Adipose tissue (tissue), 3 donors: ENCODE results near the gene LARP1B. TPM values are rescaled to one million over a fixed set of nuclear protein-coding genes. Genes with fewer than 3 reads are reported as not detected.
"Not testable (repeated sequence)": the region's sequence is repeated elsewhere in the genome, so short reads cannot be mapped to it uniquely, and the experiment has no call there.

ENCODE experiments used
- H3K27ac ChIP-seq: one replicate; pipeline ENCODE4 v1.5.1; 2013; ENCODE audit warnings: low read depth, low read length
- WGBS, 3 donors: extraction: QIAGEN DNeasy Blood & Tissue Kit; methylation state at CpG; one replicate each; pipeline ENCODE4 v1.1.7; 2013; 5-methylcytosine and 5-hydroxymethylcytosine counted together
- polyA plus RNA-seq, 3 donors: library from polyadenylated mRNA; stranded (reverse); fragments of 200-250 nt; gene quantifications; one replicate each; pipeline ENCODE4 v1.2.3, GENCODE V29; 2013
- donor health status: healthy with polysubstance abuse.
- donor health status: Bipolar disorder and iron deficiency.
- donor health status: healthy.

LARP1B gene
- polyA plus RNA-seq, 3 donors: 9.7 to 16.5 (median 10.6) TPM

- 99 to 100% (median 100%) methylated on average over 2 of the region's 2 CpGs for WGBS, 3 donors
- H3K27ac ChIP-seq: no peak overlapping the region
These were observed 125.5 kb downstream of the LARP1B start for GRCh38 chr4:128186623-128187022.

GRCh38 chr4:128191115-128191781, 130.1 kb downstream of the LARP1B start:
- no peak overlapping the region for H3K27ac ChIP-seq
- 11 to 13% (median 11%) methylated on average over 5 of the region's 5 CpGs for WGBS, 3 donors

GRCh38 chr4:128220286-128221235, 159.4 kb downstream of the LARP1B start:
- WGBS, 3 donors: 41 to 53% (median 52%) methylated on average over 8 of the region's 8 CpGs
- no peak overlapping the region for H3K27ac ChIP-seq

GRCh38 chr4:128221586-128221985, 160.5 kb downstream of the LARP1B start:
- H3K27ac ChIP-seq: no peak overlapping the region

- no peak overlapping the region for H3K27ac ChIP-seq
- 68 to 78% (median 74%) methylated on average over 2 of the region's 2 CpGs for WGBS, 3 donors
These were observed 164.0 kb downstream of the LARP1B start for GRCh38 chr4:128225148-128225547.

- WGBS, 3 donors: 57 to 75% (median 71%) methylated on average over 2 of the region's 2 CpGs
- H3K27ac ChIP-seq: no peak overlapping the region
These were observed 167.0 kb downstream of the LARP1B start for GRCh38 chr4:128227991-128228571.

GRCh38 chr4:128228845-128229795, 168.0 kb downstream of the LARP1B start:
- no peak overlapping the region for H3K27ac ChIP-seq
- WGBS, 3 donors: 64 to 72% (median 70%) methylated on average over 6 of the region's 6 CpGs

- 85 to 90% (median 87%) methylated on average over 3 of the region's 3 CpGs for WGBS, 3 donors
These were observed 171.6 kb downstream of the LARP1B start for GRCh38 chr4:128232719-128233118.

GRCh38 chr4:128234836-128235235, 173.7 kb downstream of the LARP1B start:
- WGBS, 3 donors: 87 to 95% (median 93%) methylated on average over 3 of the region's 3 CpGs
- H3K27ac ChIP-seq: no peak overlapping the region

More at GRCh38 chr4:128232719-128233118, 171.6 kb downstream of the LARP1B start:
- H3K27ac ChIP-seq: no peak overlapping the region

GRCh38 chr4:128241019-128241418, 179.9 kb downstream of the LARP1B start:
- H3K27ac ChIP-seq: no peak overlapping the region
- 88 to 93% (median 93%) methylated on average over 3 of the region's 3 CpGs for WGBS, 3 donors

GRCh38 chr4:128241425-128241913, 180.4 kb downstream of the LARP1B start:
- WGBS, 3 donors: 57 to 63% (median 58%) methylated on average over 3 of the region's 3 CpGs
- no peak overlapping the region for H3K27ac ChIP-seq

GRCh38 chr4:128241981-128242380, 180.9 kb downstream of the LARP1B start:
- H3K27ac ChIP-seq: no peak overlapping the region
- 83 to 90% (median 88%) methylated on average over 3 of the region's 3 CpGs for WGBS, 3 donors

- no peak overlapping the region for H3K27ac ChIP-seq
- 92 to 99% (median 99%) methylated on average over 4 of the region's 4 CpGs for WGBS, 3 donors
These were observed 181.5 kb downstream of the LARP1B start for GRCh38 chr4:128242601-128243000.

- no peak overlapping the region for H3K27ac ChIP-seq
- WGBS, 3 donors: 90 to 95% (median 93%) methylated on average over 2 of the region's 2 CpGs
These were observed 183.3 kb downstream of the LARP1B start for GRCh38 chr4:128244379-128244778.

- not testable (repeated sequence) for H3K27ac ChIP-seq
- 85 to 90% (median 88%) methylated on average over 5 of the region's 5 CpGs for WGBS, 3 donors
These were observed 184.3 kb downstream of the LARP1B start for GRCh38 chr4:128245391-128245790.

- WGBS, 3 donors: 93 to 100% (median 100%) methylated on average over 1 of the region's 1 CpG
- no peak overlapping the region for H3K27ac ChIP-seq
These were observed 186.8 kb downstream of the LARP1B start for GRCh38 chr4:128247906-128248305.

GRCh38 chr4:128249787-128250668, 188.9 kb downstream of the LARP1B start:
- WGBS, 3 donors: 69 to 73% (median 72%) methylated on average over 4 of the region's 4 CpGs
- H3K27ac ChIP-seq: no peak overlapping the region
